ENCODE results near the gene CALM1.

Gene CALM1

DNA sequence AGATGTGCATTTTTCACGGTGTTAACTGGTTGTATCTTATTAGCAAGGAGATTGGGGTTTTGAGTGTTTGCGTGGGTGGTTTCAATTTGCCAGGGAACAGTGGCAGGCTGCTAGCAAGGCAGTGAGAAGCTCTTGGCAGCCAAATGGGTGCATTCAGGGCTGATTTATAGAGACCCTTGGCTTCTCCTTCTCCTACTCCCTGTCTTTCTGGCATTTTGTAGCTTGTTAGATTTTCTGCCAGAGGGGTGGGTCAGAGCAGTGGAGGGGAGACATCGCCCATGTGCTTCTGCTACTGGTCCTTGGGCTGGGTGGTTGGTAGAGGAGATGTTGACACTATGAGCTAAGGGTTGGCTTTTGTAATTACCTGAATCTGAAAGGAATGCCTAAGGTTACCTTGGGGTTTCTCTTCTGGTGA is 9.6 kb downstream of the CALM1 start:
- no peak overlapping the region for H3K4me3 ChIP-seq (ENCODE audit: low read depth, low read length)
- in situ Hi-C loops (cut with HindIII; ENCODE audit: low sequenced_read_pairs): loop anchor here (25.0 kb wide), 1 partner anchor 306 kb away; no protein-coding TSS in a partner anchor
- TF ChIP-seq, protein P1, sequence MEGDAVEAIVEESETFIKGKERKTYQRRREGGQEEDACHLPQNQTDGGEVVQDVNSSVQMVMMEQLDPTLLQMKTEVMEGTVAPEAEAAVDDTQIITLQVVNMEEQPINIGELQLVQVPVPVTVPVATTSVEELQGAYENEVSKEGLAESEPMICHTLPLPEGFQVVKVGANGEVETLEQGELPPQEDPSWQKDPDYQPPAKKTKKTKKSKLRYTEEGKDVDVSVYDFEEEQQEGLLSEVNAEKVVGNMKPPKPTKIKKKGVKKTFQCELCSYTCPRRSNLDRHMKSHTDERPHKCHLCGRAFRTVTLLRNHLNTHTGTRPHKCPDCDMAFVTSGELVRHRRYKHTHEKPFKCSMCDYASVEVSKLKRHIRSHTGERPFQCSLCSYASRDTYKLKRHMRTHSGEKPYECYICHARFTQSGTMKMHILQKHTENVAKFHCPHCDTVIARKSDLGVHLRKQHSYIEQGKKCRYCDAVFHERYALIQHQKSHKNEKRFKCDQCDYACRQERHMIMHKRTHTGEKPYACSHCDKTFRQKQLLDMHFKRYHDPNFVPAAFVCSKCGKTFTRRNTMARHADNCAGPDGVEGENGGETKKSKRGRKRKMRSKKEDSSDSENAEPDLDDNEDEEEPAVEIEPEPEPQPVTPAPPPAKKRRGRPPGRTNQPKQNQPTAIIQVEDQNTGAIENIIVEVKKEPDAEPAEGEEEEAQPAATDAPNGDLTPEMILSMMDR (IDR thresholded peaks at IDR 0.05; ENCODE audit: low read depth, low read length): no peak
- no peak for DNase-seq (ENCODE audit: low read depth, low spot score)

- H3K4me3 ChIP-seq (ENCODE audit: low read depth, low read length): no peak overlapping the region
- in situ Hi-C loops (cut with HindIII; ENCODE audit: low sequenced_read_pairs): loop anchor here (25.0 kb wide), 1 partner anchor 305 kb away; no protein-coding TSS in a partner anchor
- no peak for DNase-seq (ENCODE audit: low read depth, low spot score)
- TF ChIP-seq, protein P1 (IDR thresholded peaks at IDR 0.05; ENCODE audit: low read depth, low read length): no peak
These were observed 10.4 kb downstream of the CALM1 start for GRCh38 chr14:90407230-90407629.

DNA sequence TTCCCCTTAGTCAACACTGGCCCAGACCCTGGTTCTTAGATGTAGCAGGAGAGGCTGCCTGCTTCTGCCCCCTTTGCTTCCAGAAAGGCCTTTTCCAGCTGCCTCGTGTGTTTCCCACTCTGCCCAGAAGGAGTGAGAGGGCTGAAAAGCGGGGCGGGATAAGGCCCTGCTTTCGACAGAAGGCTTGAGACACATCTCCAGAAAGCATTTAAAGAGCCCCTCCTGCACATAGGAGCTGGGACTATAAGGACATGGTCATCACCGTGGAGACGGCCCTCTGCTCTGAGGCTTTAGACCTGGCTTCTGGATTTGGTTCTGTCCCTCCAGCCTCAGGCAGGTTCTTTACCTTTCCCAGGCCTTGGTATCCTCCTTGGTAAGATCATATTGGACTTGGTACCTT is 11.9 kb downstream of the CALM1 start:
- in situ Hi-C loops (cut with HindIII; ENCODE audit: low sequenced_read_pairs): loop anchor here (25.0 kb wide), 1 partner anchor 304 kb away; no protein-coding TSS in a partner anchor
- TF ChIP-seq, protein P1 (IDR thresholded peaks at IDR 0.05; ENCODE audit: low read depth, low read length): no peak
- DNase-seq (ENCODE audit: low read depth, low spot score): peak; percentile 19
- H3K4me3 ChIP-seq (ENCODE audit: low read depth, low read length): no peak overlapping the region

DNA sequence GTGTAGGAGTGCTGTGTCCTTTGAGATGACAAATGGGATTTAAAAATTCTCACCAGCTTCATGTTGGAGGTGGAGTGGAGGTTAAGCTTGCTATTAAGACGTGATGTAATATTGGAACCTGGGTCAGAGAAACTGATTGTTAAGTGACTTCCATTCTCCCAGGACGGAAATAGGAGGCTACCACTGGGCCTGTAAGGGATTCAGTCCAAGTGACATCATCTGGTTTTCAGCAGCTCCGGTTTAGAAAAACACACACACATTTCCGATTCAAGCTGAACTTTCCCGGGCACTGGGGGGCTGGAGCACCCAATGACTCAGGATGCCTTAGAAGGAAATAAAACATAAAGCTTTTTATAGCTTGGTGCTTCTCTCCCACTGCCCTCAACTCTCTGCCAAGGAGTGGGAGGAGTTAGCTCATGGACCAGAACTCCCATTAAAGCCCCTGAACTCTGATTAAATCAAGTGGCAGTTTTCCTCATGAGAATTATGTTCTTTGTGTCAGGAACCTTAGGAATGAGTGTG is 12.4 kb downstream of the CALM1 start:
- in situ Hi-C loops (cut with HindIII; ENCODE audit: low sequenced_read_pairs): loop anchor here (25.0 kb wide), 1 partner anchor 303 kb away; no protein-coding TSS in a partner anchor
- DNase-seq (ENCODE audit: low read depth, low spot score): peak; percentile 98
- TF ChIP-seq, protein P1 (IDR thresholded peaks at IDR 0.05; ENCODE audit: low read depth, low read length): no peak
- no peak overlapping the region for H3K4me3 ChIP-seq (ENCODE audit: low read depth, low read length)

GRCh38 chr14:90412058-90412457 is 15.2 kb downstream of the CALM1 start:
- H3K4me3 ChIP-seq (ENCODE audit: low read depth, low read length): no peak overlapping the region
- in situ Hi-C loops (cut with HindIII; ENCODE audit: low sequenced_read_pairs): loop anchor here (25.0 kb wide), 1 partner anchor 300 kb away; no protein-coding TSS in a partner anchor
- TF ChIP-seq, protein P1 (IDR thresholded peaks at IDR 0.05; ENCODE audit: low read depth, low read length): no peak
- DNase-seq (ENCODE audit: low read depth, low spot score): no peak

- in situ Hi-C loops (cut with HindIII; ENCODE audit: low sequenced_read_pairs): loop anchor here (25.0 kb wide), 1 partner anchor 296 kb away; no protein-coding TSS in a partner anchor
- H3K4me3 ChIP-seq (ENCODE audit: low read depth, low read length): no peak overlapping the region
- TF ChIP-seq, protein P1 (IDR thresholded peaks at IDR 0.05; ENCODE audit: low read depth, low read length): no peak
- no peak for DNase-seq (ENCODE audit: low read depth, low spot score)
These were observed 19.9 kb downstream of the CALM1 start for GRCh38 chr14:90416720-90417119.
